Chondrocyte (in vitro differentiated cells): ENCODE results near the gene TIAM2. TPM values are rescaled to one million over a fixed set of nuclear protein-coding genes. Genes with fewer than 3 reads are reported as not detected.

Experiments
- DNase-seq: peaks from one replicate; pipeline ENCODE4 v3.0.0; 2021; ENCODE audit warnings: mixed read lengths, low spot score
- H3K27ac Mint-ChIP-seq: one replicate; pipeline ENCODE4 v1.8.0; 2021; ENCODE audit warnings: mild to moderate bottlenecking, moderate library complexity, mixed read lengths; ENCODE audit not compliant: unreplicated experiment
- H3K27me3 Mint-ChIP-seq: 2 replicates; pipeline ENCODE4 v1.8.0; 2021; ENCODE audit warnings: low read depth, mixed read lengths
- H3K36me3 Mint-ChIP-seq: 2 replicates; pipeline ENCODE4 v1.8.0; 2021; ENCODE audit warnings: low read depth, mixed read lengths
- H3K4me1 Mint-ChIP-seq: 2 replicates; pipeline ENCODE4 v1.8.0; 2021; ENCODE audit warnings: low read depth, mild to moderate bottlenecking, mixed read lengths
- H3K4me3 Mint-ChIP-seq: one replicate; pipeline ENCODE4 v1.8.0; 2021; ENCODE audit warnings: mild to moderate bottlenecking, moderate library complexity, mixed read lengths; ENCODE audit not compliant: unreplicated experiment
- H3K9me3 Mint-ChIP-seq: 2 replicates; pipeline ENCODE4 v1.8.0; 2021; ENCODE audit warnings: low read depth, mixed read lengths
- CTCF ChIP-seq: fragments of 200-600 bp; sonication (generic); IDR thresholded peaks from 2 replicates; pipeline ENCODE4 v1.5.0; 2021; ENCODE audit warnings: antibody characterized with exemption, mild to moderate bottlenecking, moderate library complexity
- total RNA-seq: library from RNA; stranded (reverse); gene quantifications from 3 replicates; pipeline ENCODE4 v1.2.1, GENCODE V29; 2021

TIAM2 gene
- total RNA-seq, 1 donor from 2014 or later, result 13.8 TPM

DNA sequence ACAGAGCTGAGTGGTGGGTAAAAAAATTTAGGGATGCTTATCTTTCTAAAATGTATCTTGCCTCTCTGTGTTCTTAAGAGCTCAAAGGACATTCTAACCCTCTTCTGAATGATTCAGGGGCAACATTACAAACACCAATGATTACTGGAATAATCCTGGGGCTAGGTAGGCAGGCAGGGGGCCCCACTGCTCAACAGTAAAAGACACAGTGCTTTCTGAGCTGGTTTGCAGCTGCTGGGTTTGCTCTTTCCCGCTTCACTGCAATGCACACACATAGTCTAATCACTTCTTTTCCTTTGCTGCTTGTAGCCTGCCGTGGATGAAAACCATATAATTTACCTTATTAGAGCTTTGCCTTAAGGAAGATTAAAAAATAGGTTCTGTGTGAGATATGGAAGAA is 292.6 kb downstream of the TIAM2 start:
- Mint-ChIP-seq H3K4me1 (no peaks in the 10 kb centered on the region), H3K36me3 (peaks cover 22% of the 10 kb centered on the region), H3K9me3 (no peaks in the 10 kb centered on the region), H3K27ac (no peak overlapping the region), H3K27me3 (no peaks in the 10 kb centered on the region), H3K4me3 (no peak overlapping the region)
- no peak for DNase-seq
- TF ChIP-seq CTCF, result no peak

GRCh38 chr6:155290491-155290890 is 295.4 kb downstream of the TIAM2 start:
- Mint-ChIP-seq H3K4me1 (no peaks in the 10 kb centered on the region), H3K4me3 (no peak overlapping the region), H3K27ac (no peak overlapping the region), H3K27me3 (no peaks in the 10 kb centered on the region), H3K36me3 (peaks cover 13% of the 10 kb centered on the region), H3K9me3 (no peaks in the 10 kb centered on the region)
- TF ChIP-seq CTCF, result no peak
- DNase-seq, result no peak

DNA sequence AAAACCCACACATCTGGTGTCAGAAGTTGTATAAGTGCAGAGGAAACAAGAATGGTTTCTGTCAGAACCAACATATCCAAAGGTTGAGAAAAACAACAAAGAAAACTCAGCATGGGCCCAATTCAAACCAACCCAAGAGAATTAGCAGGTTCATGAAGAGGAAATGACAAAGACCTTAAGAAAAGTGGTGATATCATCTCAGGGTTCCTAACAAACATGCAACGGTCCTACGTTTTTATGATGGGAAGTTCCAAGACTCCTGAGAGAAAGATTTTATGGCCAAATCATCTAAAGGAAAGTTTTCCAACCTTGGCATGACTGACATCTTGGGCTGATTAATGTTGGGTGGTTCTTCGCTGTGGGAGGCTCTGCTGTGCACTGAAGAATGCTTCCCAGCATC is 296.2 kb downstream of the TIAM2 start:
- no peaks in the 10 kb centered on the region for H3K9me3 Mint-ChIP-seq
- no peak for DNase-seq
- no peak overlapping the region for H3K27ac Mint-ChIP-seq
- no peaks in the 10 kb centered on the region for H3K27me3 Mint-ChIP-seq
- no peaks in the 10 kb centered on the region for H3K4me1 Mint-ChIP-seq
- H3K4me3 Mint-ChIP-seq, result no peak overlapping the region
- peaks cover 13% of the 10 kb centered on the region for H3K36me3 Mint-ChIP-seq
- TF ChIP-seq CTCF, result no peak

DNA sequence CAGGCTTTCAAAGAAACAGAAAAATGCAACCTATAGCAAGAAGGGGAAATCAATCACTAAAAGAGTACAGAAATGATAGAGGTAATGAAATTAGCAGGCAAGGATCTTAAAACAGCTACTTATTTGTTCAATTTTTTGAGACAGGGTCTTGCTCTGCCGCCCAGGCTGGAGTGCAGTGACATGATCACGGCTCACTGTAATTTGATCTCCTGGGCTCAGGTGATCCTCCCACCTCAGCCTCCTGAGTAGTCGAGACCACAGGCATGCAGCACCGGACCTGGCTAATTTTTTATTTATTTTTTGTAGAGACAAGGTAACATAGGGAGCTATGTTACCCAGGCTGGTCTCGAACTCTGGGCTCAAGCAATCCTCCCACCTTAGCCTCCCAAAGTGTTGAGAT is 297.6 kb downstream of the TIAM2 start:
- Mint-ChIP-seq H3K27ac (no peak overlapping the region), H3K4me1 (no peaks in the 10 kb centered on the region), H3K36me3 (peaks cover 20% of the 10 kb centered on the region), H3K9me3 (no peaks in the 10 kb centered on the region), H3K4me3 (no peak overlapping the region), H3K27me3 (no peaks in the 10 kb centered on the region)
- DNase-seq, result no peak
- TF ChIP-seq CTCF, result no peak

DNA sequence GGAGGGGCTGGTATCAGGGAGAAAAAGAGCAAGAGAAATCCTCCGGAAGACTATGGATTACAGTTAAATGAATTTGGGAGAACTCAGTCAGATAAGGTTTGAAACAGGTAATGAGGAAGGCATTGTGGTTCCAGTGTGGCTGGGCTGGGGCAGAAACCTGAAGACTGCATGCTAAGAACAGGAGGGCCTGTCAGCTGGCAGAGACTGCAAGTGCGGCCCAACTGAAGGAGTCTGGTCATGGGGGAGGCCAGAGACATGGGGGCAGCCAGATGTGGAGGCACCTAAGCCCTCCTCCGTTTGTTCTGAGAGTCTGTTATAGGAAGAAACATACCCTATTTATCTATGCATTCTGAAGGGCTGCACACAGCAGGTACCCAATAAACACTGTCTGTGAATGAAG is 302.6 kb downstream of the TIAM2 start:
- Mint-ChIP-seq H3K4me3 (no peak overlapping the region), H3K36me3 (peaks cover 11% of the 10 kb centered on the region), H3K27me3 (no peaks in the 10 kb centered on the region), H3K27ac (no peak overlapping the region), H3K9me3 (no peaks in the 10 kb centered on the region), H3K4me1 (peaks cover 9% of the 10 kb centered on the region)
- no peak for DNase-seq
- no peak for TF ChIP-seq CTCF
